ACC112 (cell line): ENCODE measurements around the gene NIF3L1.
"Not testable (repeated sequence)": the region's sequence is repeated elsewhere in the genome, so short reads cannot be mapped to it uniquely, and the experiment has no call there.

ENCODE experiments used
- H2AFZ ChIP-seq: fragments of 200-600 bp; sonication (generic); one replicate; pipeline ENCODE4 v1.6.0; 2017; ENCODE audit warnings: antibody characterized with exemption, low read length; ENCODE audit not compliant: unreplicated experiment
- H3K27ac ChIP-seq: fragments of 200-600 bp; sonication (generic); 2 replicates; pipeline ENCODE4 v1.5.1; 2014; ENCODE audit warnings: low read depth, mild to moderate bottlenecking, antibody characterized with exemption, low read length, moderate library complexity
- H3K27me3 ChIP-seq: fragments of 200-600 bp; sonication (generic); 2 replicates; pipeline ENCODE4 v1.6.1; 2014; ENCODE audit warnings: mild to moderate bottlenecking, antibody characterized with exemption, low read length, moderate library complexity, mixed read lengths; ENCODE audit not compliant: insufficient read depth
- H3K36me3 ChIP-seq: fragments of 200-600 bp; sonication (generic); 2 replicates; pipeline ENCODE4 v1.6.1; 2016; ENCODE audit warnings: mild to moderate bottlenecking, antibody characterized with exemption, low read length, moderate library complexity, mixed read lengths; ENCODE audit not compliant: insufficient read depth
- H3K4me1 ChIP-seq: fragments of 200-600 bp; sonication (generic); one replicate; pipeline ENCODE4 v1.6.1; 2016; ENCODE audit warnings: low read length, mixed read lengths; ENCODE audit not compliant: insufficient read depth, unreplicated experiment, control insufficient read depth
- H3K4me3 ChIP-seq: fragments of 200-600 bp; sonication (generic); 2 replicates; pipeline ENCODE4 v1.5.1; 2014; ENCODE audit warnings: mild to moderate bottlenecking, low read depth, low read length
- H3K79me2 ChIP-seq: fragments of 200-600 bp; sonication (generic); one replicate; pipeline ENCODE4 v1.6.0; 2016; ENCODE audit warnings: low read length; ENCODE audit not compliant: control insufficient read depth, unreplicated experiment, insufficient read depth

Gene NIF3L1

DNA sequence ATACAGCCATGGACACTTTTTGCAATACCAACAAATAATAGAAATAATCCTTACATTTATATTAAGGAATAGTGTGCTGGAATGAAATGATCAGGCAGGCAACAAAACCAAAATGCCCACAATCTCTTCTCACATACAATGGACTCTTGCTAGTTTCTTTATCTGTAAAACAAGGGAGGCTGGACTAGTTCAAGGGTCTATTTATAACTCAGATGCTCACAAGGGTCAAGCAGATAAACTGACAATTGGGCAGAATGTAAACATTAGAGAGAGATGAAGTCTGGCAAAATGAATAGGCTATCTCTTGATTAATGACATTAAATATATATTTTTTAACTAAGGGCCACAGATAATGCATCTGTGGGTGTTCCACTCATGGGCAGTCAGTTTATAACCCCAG is 11.7 kb upstream of the NIF3L1 start:
- Histone ChIP-seq H3K36me3 (peaks cover 31% of the 10 kb centered on the region), H3K27me3 (no peaks in the 10 kb centered on the region)

DNA sequence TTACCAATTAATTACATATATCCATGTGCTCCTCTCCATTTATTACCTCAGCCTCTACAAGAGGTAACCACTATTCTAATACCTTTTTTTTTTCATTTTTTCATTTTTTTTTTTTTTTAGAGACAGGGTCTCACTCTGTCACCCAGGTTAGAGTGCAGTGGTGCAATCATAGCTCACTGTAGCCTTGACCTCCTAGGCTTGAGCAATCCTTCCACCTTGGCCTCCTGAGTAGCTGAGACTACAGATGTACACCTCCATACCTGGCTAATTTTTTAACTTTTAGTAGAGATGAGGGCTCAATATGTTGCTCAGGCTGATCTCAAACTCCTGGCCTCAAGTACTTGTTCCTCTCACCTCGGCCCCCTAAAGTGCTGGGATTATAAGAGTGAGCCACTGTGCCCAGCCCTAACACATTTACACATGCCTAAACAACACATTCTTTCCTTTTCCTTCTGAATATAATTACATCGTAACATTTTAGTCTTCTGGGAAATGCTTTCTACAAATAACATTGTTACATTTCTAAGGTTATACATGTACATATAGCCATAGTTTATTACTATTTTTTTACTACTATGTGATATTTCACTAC is 10.8 kb upstream of the NIF3L1 start:
- peaks cover 31% of the 10 kb centered on the region for H3K36me3 ChIP-seq
- no peak overlapping the region for H3K27ac ChIP-seq
- no peak overlapping the region for H2AFZ ChIP-seq
- no peaks in the 10 kb centered on the region for H3K4me1 ChIP-seq
- no peaks in the 10 kb centered on the region for H3K79me2 ChIP-seq
- H3K4me3 ChIP-seq = no peak overlapping the region
- H3K27me3 ChIP-seq = no peaks in the 10 kb centered on the region

More for the DNA sequence above, 11.7 kb upstream of the NIF3L1 start:
- H2AFZ ChIP-seq = no peak overlapping the region
- H3K79me2 ChIP-seq = no peaks in the 10 kb centered on the region
- no peak overlapping the region for H3K4me3 ChIP-seq
- H3K4me1 ChIP-seq = no peaks in the 10 kb centered on the region
- H3K27ac ChIP-seq = no peak overlapping the region

DNA sequence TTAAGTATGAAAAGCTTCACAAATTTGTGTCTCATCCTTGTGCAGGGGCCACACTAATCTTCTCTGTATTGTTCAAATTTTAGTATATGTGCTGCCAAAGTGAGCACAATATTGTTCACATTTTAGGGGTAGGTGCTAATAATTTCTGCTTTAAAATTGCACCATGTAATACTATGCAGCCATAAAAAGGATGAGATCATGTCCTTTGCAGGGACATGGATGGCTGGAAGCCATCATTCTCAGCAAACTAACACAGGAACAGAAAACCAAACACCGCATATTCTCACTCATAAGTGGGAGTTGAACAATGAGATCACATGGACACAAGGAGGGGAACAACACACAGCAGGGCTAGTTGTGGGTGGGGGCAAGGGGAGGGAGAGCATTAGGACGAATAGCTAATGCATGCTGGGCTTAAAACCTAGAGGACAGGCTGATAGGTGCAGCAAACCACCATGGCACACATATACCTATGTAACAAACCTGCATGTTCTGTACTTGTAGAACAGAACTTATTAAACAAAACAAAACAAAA is 7.4 kb upstream of the NIF3L1 start:
- H3K27me3 ChIP-seq, H2AFZ ChIP-seq, H3K79me2 ChIP-seq, H3K4me3 ChIP-seq, H3K27ac ChIP-seq, H3K4me1 ChIP-seq: not testable (repeated sequence)
- H3K36me3 ChIP-seq = peaks cover 24% of the 10 kb centered on the region

DNA sequence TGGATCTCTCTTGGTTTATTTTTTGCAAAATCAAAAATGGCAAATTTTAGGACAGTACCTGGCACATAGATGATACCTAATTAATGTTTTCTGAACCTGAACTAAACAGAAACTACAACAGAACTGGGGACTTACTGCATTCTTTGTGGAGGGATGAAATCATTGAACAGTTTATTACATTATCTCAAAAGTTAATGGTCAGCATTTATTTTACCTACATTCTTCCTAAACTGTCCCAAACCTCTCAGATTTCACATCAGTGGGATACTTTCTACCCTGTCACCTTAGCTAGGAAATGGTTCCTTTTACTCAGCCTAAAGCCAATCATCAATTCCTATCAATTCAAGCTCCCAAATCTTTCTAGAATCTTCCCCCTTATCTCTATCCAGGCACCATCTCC is 10.3 kb downstream of the NIF3L1 start:
- Histone ChIP-seq H3K27me3 (no peaks in the 10 kb centered on the region), H3K36me3 (peaks cover 12% of the 10 kb centered on the region; the same call in 1 of the 2 replicates), H3K4me1 (no peaks in the 10 kb centered on the region), H3K79me2 (no peaks in the 10 kb centered on the region), H3K27ac (no peak overlapping the region), H2AFZ (no peak overlapping the region), H3K4me3 (no peak overlapping the region)

DNA sequence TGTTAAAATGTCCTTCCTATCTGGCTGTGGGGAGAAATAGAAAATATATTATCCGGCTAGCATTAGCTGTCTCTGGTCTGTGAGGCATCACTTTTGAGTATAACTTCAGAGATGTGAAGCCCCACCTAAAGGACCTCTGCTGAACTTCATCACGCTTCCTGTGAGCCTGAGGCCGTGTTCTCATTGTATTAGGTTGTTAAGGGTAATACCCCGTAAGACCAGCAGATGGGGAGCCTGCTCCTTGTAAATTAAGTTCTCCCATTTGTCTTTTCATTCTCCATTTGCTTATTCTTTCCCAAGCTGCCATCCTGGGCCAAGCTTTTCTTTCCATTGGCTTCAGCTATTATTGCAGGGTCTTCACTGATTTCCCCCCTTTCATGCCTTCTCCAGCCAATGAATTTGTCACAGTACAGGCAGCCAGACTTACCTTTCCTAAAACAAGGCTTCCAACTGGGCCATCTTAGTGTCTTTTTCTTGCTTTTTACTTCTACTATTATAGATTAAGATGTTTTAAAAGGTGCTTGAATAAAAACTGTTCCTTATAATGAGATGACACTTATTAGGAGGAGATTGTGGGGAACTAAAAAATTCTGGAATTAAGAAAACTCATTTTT is 12.4 kb downstream of the NIF3L1 start:
- H3K27ac ChIP-seq = no peak overlapping the region
- H2AFZ ChIP-seq = no peak overlapping the region
- no peak overlapping the region for H3K4me3 ChIP-seq
- no peaks in the 10 kb centered on the region for H3K79me2 ChIP-seq
- H3K27me3 ChIP-seq = no peaks in the 10 kb centered on the region
- peaks cover 12% of the 10 kb centered on the region; the same call in 1 of the 2 replicates for H3K36me3 ChIP-seq
- no peaks in the 10 kb centered on the region for H3K4me1 ChIP-seq

DNA sequence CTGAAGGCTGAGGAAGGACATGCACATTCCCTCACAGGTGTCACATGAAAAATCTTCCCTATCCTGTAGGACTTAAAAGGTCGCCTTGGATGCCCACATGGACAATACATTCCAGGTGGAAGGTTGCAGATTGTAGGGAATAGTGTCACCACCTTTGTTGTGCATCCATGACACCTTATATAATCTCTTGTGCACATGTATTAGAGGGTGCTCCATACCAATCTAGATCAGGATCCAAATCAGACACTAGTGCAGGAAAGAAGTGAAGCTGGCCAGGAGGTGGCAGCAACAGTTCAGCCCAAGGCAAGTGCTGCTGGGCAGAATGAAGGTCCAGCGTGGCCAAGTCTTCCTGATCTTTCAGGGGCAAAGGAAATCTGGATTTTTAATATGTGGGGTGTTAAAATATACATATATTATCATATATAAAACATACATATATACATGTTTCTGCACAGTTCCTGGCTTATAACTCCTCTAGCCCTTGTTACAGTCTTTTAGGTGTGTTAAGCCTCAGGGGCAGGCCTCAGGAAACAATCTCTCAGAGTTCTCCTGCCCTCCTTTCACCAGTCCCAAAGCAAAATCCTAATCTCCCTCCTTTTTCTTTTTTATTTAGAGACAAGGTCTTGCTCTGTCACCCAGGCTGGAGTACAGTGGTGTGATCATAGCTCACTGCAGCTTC is 16.6 kb downstream of the NIF3L1 start:
- Histone ChIP-seq H3K27ac (no peak overlapping the region), H3K4me3 (no peak overlapping the region), H2AFZ (no peak overlapping the region), H3K27me3 (no peaks in the 10 kb centered on the region), H3K4me1 (no peaks in the 10 kb centered on the region), H3K79me2 (no peaks in the 10 kb centered on the region), H3K36me3 (peaks cover 8% of the 10 kb centered on the region; the same call in 1 of the 2 replicates)

DNA sequence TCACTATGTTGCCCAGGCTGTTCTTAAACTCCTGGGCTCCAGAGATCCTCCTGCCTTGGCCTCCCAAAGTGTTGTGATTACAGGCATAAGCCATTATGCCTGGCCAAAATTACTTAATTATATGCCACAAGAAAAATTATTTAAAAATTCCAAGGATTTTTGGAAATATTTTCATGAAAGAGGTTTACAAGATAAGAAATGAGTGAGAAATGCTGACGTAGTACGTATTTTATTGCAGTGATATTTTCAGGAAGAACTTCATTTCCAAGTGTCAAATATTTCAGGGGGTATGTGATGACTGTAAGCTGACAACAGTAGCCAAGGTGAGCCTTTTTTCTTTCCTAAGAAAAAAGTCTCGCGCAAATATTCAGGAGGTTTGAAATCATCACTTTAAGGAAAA is 20.8 kb downstream of the NIF3L1 start:
- H3K4me1 ChIP-seq = peaks cover 9% of the 10 kb centered on the region
- H3K27me3 ChIP-seq = no peaks in the 10 kb centered on the region
- no peak overlapping the region for H3K27ac ChIP-seq
- H2AFZ ChIP-seq = no peak overlapping the region
- H3K36me3 ChIP-seq = peaks cover 7% of the 10 kb centered on the region
- H3K4me3 ChIP-seq = no peak overlapping the region
- H3K79me2 ChIP-seq = no peaks in the 10 kb centered on the region

DNA sequence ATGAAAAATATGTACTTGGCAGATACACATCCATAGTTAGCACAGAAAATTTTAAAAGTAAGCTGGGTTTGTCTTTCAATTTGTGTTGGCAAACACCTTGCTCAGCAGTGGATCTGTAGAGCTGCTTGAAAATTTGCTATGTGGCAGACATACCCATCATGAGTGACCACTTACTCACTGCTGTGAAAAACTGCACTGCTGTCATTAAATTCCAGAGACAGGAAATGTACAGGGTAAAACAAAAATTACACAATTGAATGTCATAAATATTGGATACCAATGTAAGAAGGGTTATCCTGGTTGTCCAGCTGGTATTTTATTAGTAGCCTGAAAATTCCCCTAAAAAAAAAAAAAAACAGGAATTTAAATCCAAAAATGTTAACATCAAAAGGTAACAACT is 24.5 kb downstream of the NIF3L1 start:
- H3K79me2 ChIP-seq = no peaks in the 10 kb centered on the region
- peaks cover 9% of the 10 kb centered on the region for H3K4me1 ChIP-seq
- no peak overlapping the region for H2AFZ ChIP-seq
- no peaks in the 10 kb centered on the region for H3K27me3 ChIP-seq
- H3K36me3 ChIP-seq = peaks cover 11% of the 10 kb centered on the region
- no peak overlapping the region for H3K4me3 ChIP-seq
- H3K27ac ChIP-seq = peak overlapping the region; percentile 64

DNA sequence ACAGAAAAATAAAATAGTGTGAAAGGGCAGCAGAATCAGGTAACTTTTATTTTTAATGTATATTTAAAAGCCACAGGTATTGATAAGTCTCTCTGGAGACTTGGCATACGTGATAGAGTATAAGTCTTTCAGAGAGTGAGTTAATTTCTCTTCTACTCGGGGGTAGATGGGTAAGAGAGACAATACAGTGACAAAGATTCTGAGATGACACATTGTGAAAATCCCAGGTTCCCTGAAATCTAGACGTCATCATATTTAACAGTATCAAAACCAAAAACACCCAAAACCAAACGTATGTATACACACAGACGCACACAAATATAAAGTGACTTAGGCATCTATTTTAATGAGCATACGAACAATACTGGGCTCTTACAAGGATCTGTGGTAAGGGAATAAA is 33.3 kb downstream of the NIF3L1 start:
- Histone ChIP-seq H3K27me3 (no peaks in the 10 kb centered on the region), H3K79me2 (no peaks in the 10 kb centered on the region), H3K27ac (no peak overlapping the region), H3K4me3 (no peak overlapping the region), H2AFZ (no peak overlapping the region), H3K36me3 (peaks cover 19% of the 10 kb centered on the region), H3K4me1 (no peaks in the 10 kb centered on the region)

DNA sequence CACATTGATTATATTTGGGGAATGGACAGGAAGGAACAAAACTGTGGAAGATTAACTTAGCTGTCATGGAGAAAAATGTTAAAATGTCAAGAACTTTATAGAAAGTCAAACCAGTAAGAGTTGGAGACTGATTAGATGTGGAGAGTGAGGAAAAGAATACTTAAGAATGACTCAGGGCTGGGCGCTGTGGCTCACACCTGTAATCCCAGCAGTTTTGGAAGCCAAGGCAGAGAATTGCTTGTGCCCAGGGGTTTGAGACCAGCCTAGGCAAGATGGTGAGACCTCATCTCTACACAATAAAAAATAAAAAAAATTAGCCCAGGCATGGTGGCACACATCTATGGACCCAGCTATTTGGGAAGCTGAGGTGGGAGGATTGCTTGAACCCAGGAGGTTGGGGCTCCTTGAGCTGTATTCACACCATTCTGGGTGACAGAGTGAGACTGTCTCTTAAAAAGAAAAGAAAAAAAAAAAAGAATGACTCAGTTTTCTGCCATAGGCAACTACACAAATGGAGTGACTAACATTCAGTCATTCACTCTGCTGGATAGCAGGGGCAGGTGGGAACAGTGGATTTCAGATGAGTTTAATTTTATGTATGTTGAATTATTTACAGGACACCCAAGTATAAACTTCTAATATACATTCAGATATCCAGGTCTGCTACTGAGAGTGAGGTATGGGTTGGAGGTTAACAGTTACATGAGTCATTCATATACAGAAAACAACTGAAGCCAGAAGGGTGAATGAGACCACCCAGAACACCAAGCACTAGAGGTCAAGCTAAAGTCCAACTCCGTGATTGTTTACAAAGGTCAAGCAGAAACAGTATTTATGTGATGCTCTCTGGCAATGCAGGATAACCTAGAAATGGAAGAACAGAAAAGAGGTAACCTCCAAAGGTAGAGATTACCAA is 40.4 kb downstream of the NIF3L1 start:
- peaks cover 10% of the 10 kb centered on the region for H3K4me1 ChIP-seq
- H2AFZ ChIP-seq = no peak overlapping the region
- H3K36me3 ChIP-seq = peaks cover 15% of the 10 kb centered on the region
- H3K27me3 ChIP-seq = no peaks in the 10 kb centered on the region
- no peak overlapping the region for H3K4me3 ChIP-seq
- H3K79me2 ChIP-seq = no peaks in the 10 kb centered on the region
- no peak overlapping the region for H3K27ac ChIP-seq
